HG02623 (cell line): ENCODE measurements around the gene NAIF1.
A peak's percentile ranks its signal among the peaks of the same experiment; 100 is the strongest.
"Not testable (repeated sequence)": the region's sequence is repeated elsewhere in the genome, so short reads cannot be mapped to it uniquely, and the experiment has no call there.

ENCODE experiments used
- ATAC-seq: cut with Tn5 transposase; IDR thresholded peaks from one replicate; pipeline ENCODE4 v1.9.1; 2021; ENCODE audit warnings: moderate library complexity; ENCODE audit not compliant: unreplicated experiment

NAIF1 gene

GRCh38 chr9:128088253-128088945, 21.3 kb upstream of the NAIF1 start:
- ATAC-seq = no peak

- no peak for ATAC-seq
Observed at GRCh38 chr9:128087262-128087661, 20.1 kb upstream of the NAIF1 start.

GRCh38 chr9:128085943-128086342, 18.8 kb upstream of the NAIF1 start:
- ATAC-seq = no peak

- no peak for ATAC-seq
Observed at GRCh38 chr9:128084746-128085145, 17.6 kb upstream of the NAIF1 start.

GRCh38 chr9:128082151-128082550, 15.0 kb upstream of the NAIF1 start:
- no peak for ATAC-seq

- no peak for ATAC-seq
Observed at GRCh38 chr9:128081056-128081455, 13.9 kb upstream of the NAIF1 start.

GRCh38 chr9:128080206-128080605, 13.1 kb upstream of the NAIF1 start:
- no peak for ATAC-seq

GRCh38 chr9:128078504-128079434, 11.6 kb upstream of the NAIF1 start:
- ATAC-seq = no peak

GRCh38 chr9:128077847-128078503, 10.9 kb upstream of the NAIF1 start:
- no peak for ATAC-seq

GRCh38 chr9:128073253-128073886, 6.2 kb upstream of the NAIF1 start:
- no peak for ATAC-seq

- no peak for ATAC-seq
Observed at GRCh38 chr9:128072144-128073021, 5.3 kb upstream of the NAIF1 start.

GRCh38 chr9:128071475-128071874, 4.4 kb upstream of the NAIF1 start:
- not testable (repeated sequence) for ATAC-seq

- ATAC-seq = no peak
Observed at GRCh38 chr9:128070874-128071273, 3.8 kb upstream of the NAIF1 start.

GRCh38 chr9:128068386-128069205, 1.5 kb upstream of the NAIF1 start:
- ATAC-seq = peak; percentile 3

- ATAC-seq = peak; percentile 62
Observed at GRCh38 chr9:128067645-128068385, 695 bp upstream of the NAIF1 start, which contains the start of gene SLC25A25. Gene SLC25A25, plus strand, starts transcription at chr9:128068232. Its CDS starts 88 bp downstream, at chr9:128068320.

GRCh38 chr9:128065907-128066712, 1.0 kb downstream of the NAIF1 start:
- ATAC-seq = no peak
